Measurements from ENCODE around the gene PSTPIP2. TPM values are rescaled to one million over a fixed set of nuclear protein-coding genes. Genes with fewer than 3 reads are reported as not detected.

Gene PSTPIP2
- total and polyA plus RNA-seq, 2 donors (not counting 1 experiment from before 2014, with no cell fraction given): 0.42 to 0.76 TPM

DNA sequence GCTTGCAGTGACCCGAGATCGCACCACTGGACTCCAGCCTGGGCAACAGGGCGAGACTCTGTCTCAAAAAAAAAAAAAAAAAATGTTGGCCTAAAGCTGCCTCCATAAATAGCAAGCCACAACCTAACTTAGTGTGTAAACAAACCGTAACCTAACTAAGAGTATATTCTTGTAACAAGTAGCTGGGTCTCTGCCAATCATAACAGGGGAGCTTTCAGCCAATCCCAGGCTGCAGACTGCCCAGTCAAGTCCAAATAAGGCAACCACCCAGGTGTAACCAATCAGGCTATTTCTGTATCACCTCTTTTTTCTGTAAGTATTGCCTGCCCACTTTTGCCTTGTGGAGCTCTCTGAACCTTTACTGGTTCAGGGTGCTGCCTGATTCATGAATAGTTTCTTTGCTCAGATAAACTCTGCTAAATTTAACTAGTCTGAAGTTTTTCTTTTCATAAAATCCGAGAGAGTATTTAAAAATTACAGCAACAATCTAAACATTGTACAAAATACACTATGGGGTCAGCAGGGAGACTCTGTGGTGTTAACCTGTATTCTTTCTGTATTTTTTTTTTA lies 4.5 kb downstream of the PSTPIP2 start:
- Histone ChIP-seq H3K79me2 (ENCODE audit: control insufficient read depth, insufficient read depth, low read length) (no peaks in the 10 kb centered on the region), H4K20me1 (ENCODE audit: control insufficient read depth, insufficient read depth, low read length, poor library complexity, severe bottlenecking) (no peaks in the 10 kb centered on the region), H3K4me3 (ENCODE audit: control extremely low read depth in 1 of 5, extremely low read depth in 1 of 5, insufficient read depth in 1 of 5, low read depth in 2 of 5, low read length in 4 of 5) (no peak overlapping the region), H3K36me3 (replicated peaks in 1 of 2; ENCODE audit: control extremely low read depth in 1 of 2, control insufficient read depth in 1 of 2, extremely low read depth in 1 of 2, insufficient read depth in 2 of 2, low read length in 1 of 2) (no peaks in the 10 kb centered on the region), H3K27me3 (replicated peaks in 1 of 4; ENCODE audit: control extremely low read depth in 1 of 4, control insufficient read depth in 3 of 4, insufficient read depth in 4 of 4, low read length in 3 of 4) (peaks cover 0 to 28% (median 10%) of the 10 kb centered on the region in 4 experiments), H3K27ac (ENCODE audit: low read length in 2 of 2) (no peak overlapping the region), H2AFZ (ENCODE audit: insufficient read depth, low read depth, low read length, poor library complexity, severe bottlenecking) (no peak overlapping the region), H3K9me3 (ENCODE audit: control extremely low read depth in 1 of 3, control insufficient read depth in 2 of 3, insufficient read depth in 1 of 3, low read length in 2 of 3) (peaks cover 0 to 7% (median 0%) of the 10 kb centered on the region in 3 donors), H3K9ac (ENCODE audit: low read length) (no peak overlapping the region), H3K4me1 (ENCODE audit: control insufficient read depth in 2 of 2, insufficient read depth in 2 of 2, low read length in 2 of 2) (peaks cover 15 to 18% of the 10 kb centered on the region in 2 donors), H3K4me2 (replicated peaks; ENCODE audit: low read depth, low read length, poor library complexity, severe bottlenecking) (no peak overlapping the region)
- CTCF ChIA-PET: no interaction called here
- no peaks in the 10 kb centered on the region for H3K9me3 Mint-ChIP-seq (ENCODE audit: insufficient read depth)
- H3K27ac Mint-ChIP-seq: no peak overlapping the region
- no peak overlapping the region for H3K4me3 Mint-ChIP-seq
- POLR2A ChIA-PET: no interaction called here
- TF ChIP-seq, protein P1, sequence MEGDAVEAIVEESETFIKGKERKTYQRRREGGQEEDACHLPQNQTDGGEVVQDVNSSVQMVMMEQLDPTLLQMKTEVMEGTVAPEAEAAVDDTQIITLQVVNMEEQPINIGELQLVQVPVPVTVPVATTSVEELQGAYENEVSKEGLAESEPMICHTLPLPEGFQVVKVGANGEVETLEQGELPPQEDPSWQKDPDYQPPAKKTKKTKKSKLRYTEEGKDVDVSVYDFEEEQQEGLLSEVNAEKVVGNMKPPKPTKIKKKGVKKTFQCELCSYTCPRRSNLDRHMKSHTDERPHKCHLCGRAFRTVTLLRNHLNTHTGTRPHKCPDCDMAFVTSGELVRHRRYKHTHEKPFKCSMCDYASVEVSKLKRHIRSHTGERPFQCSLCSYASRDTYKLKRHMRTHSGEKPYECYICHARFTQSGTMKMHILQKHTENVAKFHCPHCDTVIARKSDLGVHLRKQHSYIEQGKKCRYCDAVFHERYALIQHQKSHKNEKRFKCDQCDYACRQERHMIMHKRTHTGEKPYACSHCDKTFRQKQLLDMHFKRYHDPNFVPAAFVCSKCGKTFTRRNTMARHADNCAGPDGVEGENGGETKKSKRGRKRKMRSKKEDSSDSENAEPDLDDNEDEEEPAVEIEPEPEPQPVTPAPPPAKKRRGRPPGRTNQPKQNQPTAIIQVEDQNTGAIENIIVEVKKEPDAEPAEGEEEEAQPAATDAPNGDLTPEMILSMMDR (IDR thresholded peaks at IDR 0.05): no peak
- no peak for TF ChIP-seq EZH2 (IDR thresholded peaks at IDR 0.05; ENCODE audit: borderline replicate concordance, insufficient read depth, low read depth, low read length, poor library complexity, severe bottlenecking)
- DNase-seq (no peak), ATAC-seq (ENCODE audit: low read depth) (no peak)
- peaks cover 12% of the 10 kb centered on the region for H3K4me1 Mint-ChIP-seq
- peaks cover 7% of the 10 kb centered on the region for H3K27me3 Mint-ChIP-seq
- intact Hi-C loops (cut with micrococcal nuclease): no loop called here
- 67% methylated on average over 1 of the region's 5 CpGs for WGBS (ENCODE audit: insufficient coverage)

DNA sequence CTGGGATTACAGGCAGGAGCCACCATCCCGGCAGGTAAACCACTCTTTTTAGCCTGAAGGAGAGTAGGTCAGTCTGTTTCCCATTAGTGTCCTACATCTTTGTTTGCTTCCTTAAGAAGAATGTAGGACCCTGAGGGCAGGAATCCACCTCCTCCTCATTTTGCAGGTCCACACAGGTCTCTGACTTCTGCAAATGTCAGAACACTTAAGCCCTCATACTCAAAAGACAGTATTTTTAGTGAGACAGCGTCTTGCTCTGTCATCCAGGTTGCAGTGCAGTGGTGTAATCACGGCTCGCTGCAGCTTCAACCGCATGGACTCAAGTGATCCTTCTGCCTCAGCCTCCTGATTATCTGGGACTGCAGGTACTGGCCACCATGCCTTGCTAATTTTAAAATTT lies 9.3 kb downstream of the PSTPIP2 start:
- no peaks in the 10 kb centered on the region for H3K27me3 ChIP-seq (replicated peaks in 1 of 4; ENCODE audit: control extremely low read depth in 1 of 4, control insufficient read depth in 3 of 4, insufficient read depth in 4 of 4, low read length in 3 of 4)
- H2AFZ ChIP-seq (ENCODE audit: insufficient read depth, low read depth, low read length, poor library complexity, severe bottlenecking): no peak overlapping the region
- H3K9me3 ChIP-seq (ENCODE audit: control extremely low read depth in 1 of 3, control insufficient read depth in 2 of 3, insufficient read depth in 1 of 3, low read length in 2 of 3): no peaks in the 10 kb centered on the region
- no peaks in the 10 kb centered on the region for H3K79me2 ChIP-seq (ENCODE audit: control insufficient read depth, insufficient read depth, low read length)
- Mint-ChIP-seq H3K9me3 (ENCODE audit: insufficient read depth) (no peaks in the 10 kb centered on the region), H3K4me1 (no peaks in the 10 kb centered on the region), H3K27me3 (no peaks in the 10 kb centered on the region), H3K4me3 (no peak overlapping the region), H3K27ac (no peak overlapping the region)
- DNase-seq (no peak), ATAC-seq (ENCODE audit: low read depth) (no peak)
- H3K4me2 ChIP-seq (replicated peaks; ENCODE audit: low read depth, low read length, poor library complexity, severe bottlenecking): no peak overlapping the region
- 95% methylated on average over 5 of the region's 5 CpGs for WGBS (ENCODE audit: insufficient coverage)
- H3K36me3 ChIP-seq (replicated peaks in 1 of 2; ENCODE audit: control extremely low read depth in 1 of 2, control insufficient read depth in 1 of 2, extremely low read depth in 1 of 2, insufficient read depth in 2 of 2, low read length in 1 of 2): no peaks in the 10 kb centered on the region
- POLR2A ChIA-PET: no interaction called here
- H3K4me3 ChIP-seq (ENCODE audit: control extremely low read depth in 1 of 5, extremely low read depth in 1 of 5, insufficient read depth in 1 of 5, low read depth in 2 of 5, low read length in 4 of 5): no peak overlapping the region
- H3K27ac ChIP-seq (ENCODE audit: low read length in 2 of 2): no peak overlapping the region
- CTCF ChIA-PET: interaction anchor here (1.3 kb wide), 1 partner anchor 11 kb away, joined by 4 read pairs; no protein-coding TSS in a partner anchor
- H4K20me1 ChIP-seq (ENCODE audit: control insufficient read depth, insufficient read depth, low read length, poor library complexity, severe bottlenecking): no peaks in the 10 kb centered on the region
- no peak for TF ChIP-seq EZH2 (IDR thresholded peaks at IDR 0.05; ENCODE audit: borderline replicate concordance, insufficient read depth, low read depth, low read length, poor library complexity, severe bottlenecking)
- TF ChIP-seq, protein P1 (IDR thresholded peaks at IDR 0.05): no peak
- intact Hi-C loops (cut with micrococcal nuclease): no loop called here
- no peaks in the 10 kb centered on the region for H3K4me1 ChIP-seq (ENCODE audit: control insufficient read depth in 2 of 2, insufficient read depth in 2 of 2, low read length in 2 of 2)
- no peak overlapping the region for H3K9ac ChIP-seq (ENCODE audit: low read length)

Measured in B cell (primary cell).